Vagina (tissue), 2 donors: ENCODE data around the gene TNPO3.

ENCODE experiments used
- POLR2A ChIP-seq, 2 donors: fragments of 450-650 bp; IDR thresholded peaks; one replicate each; pipeline ENCODE4 v1.6.1; 2017; ENCODE audit warnings: antibody characterized with exemption in 2 of 2, mild to moderate bottlenecking in 2 of 2, moderate library complexity in 2 of 2
- POLR2AphosphoS5 ChIP-seq, 2 donors: sonication (generic); formaldehyde crosslinking; IDR thresholded peaks; one replicate each; pipeline ENCODE4 v1.9.0; 2017; ENCODE audit warnings: antibody characterized with exemption in 2 of 2, mild to moderate bottlenecking in 2 of 2, low read depth in 1 of 2; ENCODE audit not compliant: insufficient read depth in 1 of 2
- TF ChIP-seq, protein P1 (sequence below), 3 experiments: fragments of 450-650 bp in 2 of 3; fragments of 200-600 bp in 1 of 3; sonication (generic) in 1 of 3; IDR thresholded peaks; one replicate each; pipeline ENCODE4 v1.5.1; 2017 to 2019; ENCODE audit warnings: antibody characterized with exemption in 3 of 3, mild to moderate bottlenecking in 2 of 3, moderate library complexity in 2 of 3

DNA sequence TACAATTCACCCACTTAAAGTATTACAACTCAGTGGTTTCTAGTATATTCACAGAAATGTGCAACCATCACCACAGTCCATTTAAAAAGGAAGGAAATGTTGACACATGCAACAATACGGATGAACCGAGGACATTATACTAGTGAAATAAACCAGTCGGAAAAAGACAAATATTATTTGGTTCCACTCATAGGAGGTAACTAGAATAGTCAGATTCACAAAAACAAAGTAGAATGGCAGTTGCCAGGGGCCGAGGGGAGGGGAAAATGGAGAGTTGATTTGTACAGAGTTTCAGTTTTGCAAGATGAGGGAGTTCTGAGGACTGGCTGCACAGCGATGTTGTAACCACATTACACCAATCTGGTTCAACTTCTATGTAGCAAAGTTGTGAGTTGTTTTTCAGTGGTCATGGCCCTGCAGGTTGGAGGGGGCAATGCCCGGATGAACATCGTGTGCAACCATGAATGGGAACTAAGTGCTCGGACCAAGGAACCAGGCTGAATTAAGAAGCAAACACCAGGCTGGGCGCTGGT, 17.6 kb upstream of the TNPO3 start:
- TF ChIP-seq, protein P1, sequence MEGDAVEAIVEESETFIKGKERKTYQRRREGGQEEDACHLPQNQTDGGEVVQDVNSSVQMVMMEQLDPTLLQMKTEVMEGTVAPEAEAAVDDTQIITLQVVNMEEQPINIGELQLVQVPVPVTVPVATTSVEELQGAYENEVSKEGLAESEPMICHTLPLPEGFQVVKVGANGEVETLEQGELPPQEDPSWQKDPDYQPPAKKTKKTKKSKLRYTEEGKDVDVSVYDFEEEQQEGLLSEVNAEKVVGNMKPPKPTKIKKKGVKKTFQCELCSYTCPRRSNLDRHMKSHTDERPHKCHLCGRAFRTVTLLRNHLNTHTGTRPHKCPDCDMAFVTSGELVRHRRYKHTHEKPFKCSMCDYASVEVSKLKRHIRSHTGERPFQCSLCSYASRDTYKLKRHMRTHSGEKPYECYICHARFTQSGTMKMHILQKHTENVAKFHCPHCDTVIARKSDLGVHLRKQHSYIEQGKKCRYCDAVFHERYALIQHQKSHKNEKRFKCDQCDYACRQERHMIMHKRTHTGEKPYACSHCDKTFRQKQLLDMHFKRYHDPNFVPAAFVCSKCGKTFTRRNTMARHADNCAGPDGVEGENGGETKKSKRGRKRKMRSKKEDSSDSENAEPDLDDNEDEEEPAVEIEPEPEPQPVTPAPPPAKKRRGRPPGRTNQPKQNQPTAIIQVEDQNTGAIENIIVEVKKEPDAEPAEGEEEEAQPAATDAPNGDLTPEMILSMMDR (IDR thresholded peaks at IDR 0.05): no peak
- no peak for TF ChIP-seq POLR2A (IDR thresholded peaks at IDR 0.05)
- TF ChIP-seq POLR2AphosphoS5 (IDR thresholded peaks at IDR 0.05; ENCODE audit: insufficient read depth in 1 of 2, low read depth in 1 of 2): no peak
